Activated CD8-positive, alpha-beta memory T cell treated with anti-CD3 and anti-CD28 coated beads for 24 hours (primary cell): ENCODE data around the gene ATXN7L2.

Source experiments
- DNase-seq: peaks from one replicate; pipeline ENCODE4 v3.0.0-alpha.2; 2020

ATXN7L2 gene

DNA sequence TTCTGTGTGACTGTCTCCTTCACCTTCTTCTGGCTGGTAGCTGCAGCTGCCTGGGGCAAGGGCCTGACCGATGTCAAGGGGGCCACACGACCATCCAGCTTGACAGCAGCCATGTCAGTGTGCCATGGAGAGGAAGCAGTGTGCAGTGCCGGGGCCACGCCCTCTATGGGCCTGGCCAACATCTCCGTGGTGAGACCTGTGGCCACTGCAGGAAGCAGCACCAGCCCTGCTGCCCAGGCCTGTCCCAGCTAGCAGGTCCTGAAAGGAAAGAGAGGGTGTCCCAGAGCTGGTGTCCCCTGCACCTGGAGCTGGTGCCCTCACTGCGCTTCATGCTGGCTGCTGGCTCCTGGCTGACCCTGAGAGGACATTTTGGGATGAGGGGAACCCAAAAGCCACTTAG is 5.9 kb upstream of the ATXN7L2 start:
- no peak for DNase-seq

GRCh38 chr1:109478806-109479205 is 4.9 kb upstream of the ATXN7L2 start:
- DNase-seq = no peak

- DNase-seq = no peak
These were observed 4.4 kb upstream of the ATXN7L2 start for GRCh38 chr1:109479311-109479710.

DNA sequence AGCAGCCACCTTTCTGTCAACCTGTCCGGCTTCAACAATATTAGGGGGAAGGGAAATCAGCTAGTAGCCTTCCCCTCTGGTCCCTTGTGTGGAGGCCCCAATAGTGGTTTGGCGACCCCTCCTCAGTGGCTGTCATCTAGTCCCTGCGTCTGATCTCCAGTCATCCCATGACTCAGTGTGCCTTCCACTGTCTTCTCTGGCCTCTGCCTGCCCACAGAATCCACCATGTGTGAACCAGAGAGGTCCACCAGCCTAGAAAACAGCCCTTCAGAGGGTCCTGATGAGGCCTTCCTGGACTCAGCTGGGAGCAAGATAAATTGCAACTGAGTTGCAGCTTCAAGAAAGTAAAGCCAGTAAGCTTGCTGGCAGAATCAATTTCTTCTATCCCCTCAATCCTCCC is 3.8 kb upstream of the ATXN7L2 start:
- no peak for DNase-seq

DNA sequence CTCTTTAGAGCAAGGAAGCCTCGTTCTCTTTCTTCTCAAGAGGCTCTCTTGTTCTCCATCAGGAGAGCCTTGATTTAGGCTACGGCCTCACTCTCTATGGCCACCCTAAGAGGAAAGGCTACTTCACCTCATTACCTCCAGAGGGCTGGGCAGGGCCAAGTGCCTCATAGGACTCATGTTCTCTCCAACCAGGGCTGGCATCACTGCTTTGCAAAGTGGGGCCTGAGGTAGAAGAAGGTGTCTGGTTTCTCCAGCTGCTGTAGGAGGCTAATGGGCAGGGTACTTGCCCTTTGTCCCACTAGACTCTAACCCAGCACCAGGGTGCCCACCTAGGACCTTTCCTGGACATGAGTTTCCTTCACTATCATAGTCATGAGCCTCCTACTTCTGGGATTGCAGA is 2.1 kb upstream of the ATXN7L2 start:
- DNase-seq = no peak

DNA sequence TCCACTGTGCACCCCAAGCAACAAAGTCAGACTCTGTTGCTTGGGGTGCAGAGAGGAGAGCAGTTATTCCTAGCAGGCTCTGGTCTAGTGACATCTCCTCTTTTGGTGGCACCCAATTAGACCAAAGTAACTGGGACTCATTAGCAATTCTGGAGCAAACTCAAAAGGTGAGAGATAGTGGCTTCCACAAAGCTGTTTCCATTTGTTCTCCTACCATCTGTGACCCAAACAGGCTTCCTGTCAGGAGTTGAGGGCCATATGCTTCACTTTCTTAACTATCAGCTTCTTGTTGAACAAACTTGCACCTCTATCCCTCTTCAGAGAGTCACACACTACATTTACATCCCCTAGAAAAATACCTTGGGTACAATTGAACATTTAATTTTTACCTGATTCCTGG is 1.5 kb upstream of the ATXN7L2 start:
- no peak for DNase-seq

- DNase-seq = peak; percentile 82
These were observed 674 bp upstream of the ATXN7L2 start for GRCh38 chr1:109482791-109483671.

GRCh38 chr1:109484519-109484975 is 842 bp downstream of the ATXN7L2 start:
- peak; percentile 74 for DNase-seq

- DNase-seq = no peak
These were observed 1.3 kb downstream of the ATXN7L2 start for GRCh38 chr1:109485001-109485400.

DNA sequence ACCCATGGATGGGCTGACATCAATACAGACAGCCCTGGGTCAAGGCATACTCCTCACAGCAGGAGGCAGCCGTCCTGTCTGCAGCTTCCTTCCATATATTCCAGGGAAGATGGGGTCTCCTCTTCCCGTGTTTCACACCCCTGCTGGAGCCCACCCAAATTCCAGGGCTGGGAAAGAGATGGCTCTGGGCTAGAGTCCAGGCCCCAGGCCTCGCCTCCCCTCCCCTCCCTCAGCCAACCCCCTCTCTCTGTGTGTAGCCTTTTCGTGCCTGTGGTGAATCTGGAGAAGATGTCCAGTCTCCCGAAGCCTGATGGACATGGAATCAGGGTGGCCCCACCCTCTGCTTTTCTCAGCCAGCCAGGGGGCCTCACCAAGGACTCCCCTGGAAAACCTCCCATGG is 3.6 kb downstream of the ATXN7L2 start:
- DNase-seq = no peak

- DNase-seq = no peak
These were observed 4.5 kb downstream of the ATXN7L2 start for GRCh38 chr1:109488201-109488600.

- DNase-seq = no peak
These were observed 5.0 kb downstream of the ATXN7L2 start for GRCh38 chr1:109488696-109489095.

- peak; percentile 88 for DNase-seq
These were observed 6.6 kb downstream of the ATXN7L2 start for GRCh38 chr1:109490029-109490933.

DNA sequence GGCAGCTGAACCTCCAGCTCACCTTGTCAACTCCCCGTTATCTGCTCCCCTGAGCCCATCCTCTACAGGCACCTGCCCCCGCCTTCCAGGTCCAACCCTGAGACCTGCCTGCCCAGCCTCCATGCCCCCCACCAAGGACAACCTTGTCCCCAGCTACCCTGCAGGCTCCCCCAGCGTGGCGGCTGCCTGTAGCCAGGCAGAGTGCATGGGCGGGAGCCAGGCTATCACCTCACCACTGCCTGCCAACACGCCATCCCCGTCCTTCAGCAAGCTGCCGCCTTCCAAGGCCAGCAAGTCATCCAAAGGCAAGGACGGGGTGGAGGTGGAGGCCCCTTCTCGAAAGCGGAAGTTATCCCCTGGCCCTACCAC is 7.2 kb downstream of the ATXN7L2 start:
- no peak for DNase-seq

DNA sequence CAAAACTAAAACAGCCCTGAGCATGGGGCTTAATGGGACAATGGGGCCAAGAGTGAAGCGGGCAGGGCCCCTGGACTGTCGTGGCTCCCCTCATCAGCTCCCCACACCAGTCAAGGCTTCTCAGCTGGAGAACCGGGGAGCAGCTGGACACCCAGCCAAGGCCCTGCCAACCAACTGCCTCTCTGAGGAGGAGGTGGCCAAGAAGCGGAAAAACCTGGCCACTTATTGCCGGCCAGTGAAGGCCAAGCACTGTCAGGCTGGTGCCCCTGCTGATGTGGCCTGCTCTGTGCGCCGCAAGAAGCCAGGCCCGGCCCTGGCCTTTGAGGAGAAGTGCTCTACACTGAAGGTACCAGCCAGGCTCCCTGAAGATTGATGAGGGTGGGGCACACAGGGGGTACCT is 7.7 kb downstream of the ATXN7L2 start:
- no peak for DNase-seq

GRCh38 chr1:109492779-109493178 is 9.1 kb downstream of the ATXN7L2 start:
- no peak for DNase-seq

- no peak for DNase-seq
These were observed 9.5 kb downstream of the ATXN7L2 start for GRCh38 chr1:109493227-109493626.

DNA sequence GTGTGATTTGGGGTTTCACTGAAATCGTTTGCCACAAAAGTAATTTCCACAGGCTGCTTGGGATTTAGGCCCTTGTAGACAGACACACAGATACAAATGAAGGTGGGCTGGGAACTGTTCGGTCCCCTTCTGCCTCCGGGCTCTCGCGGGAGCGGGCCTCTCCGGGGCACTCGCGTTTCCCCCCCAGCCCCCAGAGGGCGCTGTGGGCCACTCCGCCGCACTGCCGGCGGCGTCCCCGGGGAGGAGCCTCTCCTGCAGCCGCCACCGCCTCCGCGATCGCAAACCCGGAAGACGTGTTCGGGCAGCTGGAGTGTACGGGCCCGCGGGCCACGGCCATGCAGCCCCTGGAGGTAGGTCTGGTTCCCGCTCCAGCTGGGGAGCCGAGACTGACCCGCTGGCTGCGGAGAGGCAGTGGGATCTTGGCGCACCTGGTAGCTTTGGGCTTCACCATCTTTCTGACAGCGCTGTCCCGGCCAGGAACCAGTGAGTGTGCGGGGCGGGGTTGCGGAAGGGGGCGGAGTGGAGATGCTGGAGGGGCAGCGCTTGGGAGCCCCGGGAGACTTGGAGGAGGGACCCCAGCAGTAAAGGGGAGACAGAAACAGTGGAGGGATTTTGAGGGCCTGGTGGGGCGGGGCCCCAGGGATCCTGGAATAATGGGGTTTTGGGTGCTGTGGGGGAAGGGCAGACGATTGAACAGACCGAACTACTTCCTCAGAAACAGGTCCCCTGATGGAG is 10.3 kb downstream of the ATXN7L2 start, which contains the start of gene CYB561D1:
CYB561D1 (plus strand) TSS at position 290 of the 735 bp plus-strand sequence; CDS start at position 336, 46 bp downstream.
- DNase-seq = peak; percentile 98

DNA sequence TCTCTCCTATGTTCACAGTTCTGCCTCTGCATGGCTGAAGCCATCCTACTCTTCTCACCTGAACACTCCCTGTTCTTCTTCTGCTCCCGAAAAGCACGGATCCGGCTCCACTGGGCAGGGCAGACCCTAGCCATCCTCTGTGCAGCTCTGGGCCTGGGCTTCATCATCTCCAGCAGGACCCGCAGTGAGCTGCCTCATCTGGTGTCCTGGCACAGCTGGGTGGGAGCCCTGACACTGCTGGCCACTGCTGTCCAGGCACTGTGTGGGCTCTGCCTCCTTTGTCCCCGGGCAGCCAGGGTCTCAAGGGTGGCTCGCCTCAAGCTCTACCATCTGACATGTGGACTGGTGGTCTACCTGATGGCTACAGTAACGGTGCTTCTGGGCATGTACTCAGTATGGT is 12.0 kb downstream of the ATXN7L2 start:
- DNase-seq = no peak

- no peak for DNase-seq
These were observed 13.9 kb downstream of the ATXN7L2 start for GRCh38 chr1:109497449-109498160.

DNA sequence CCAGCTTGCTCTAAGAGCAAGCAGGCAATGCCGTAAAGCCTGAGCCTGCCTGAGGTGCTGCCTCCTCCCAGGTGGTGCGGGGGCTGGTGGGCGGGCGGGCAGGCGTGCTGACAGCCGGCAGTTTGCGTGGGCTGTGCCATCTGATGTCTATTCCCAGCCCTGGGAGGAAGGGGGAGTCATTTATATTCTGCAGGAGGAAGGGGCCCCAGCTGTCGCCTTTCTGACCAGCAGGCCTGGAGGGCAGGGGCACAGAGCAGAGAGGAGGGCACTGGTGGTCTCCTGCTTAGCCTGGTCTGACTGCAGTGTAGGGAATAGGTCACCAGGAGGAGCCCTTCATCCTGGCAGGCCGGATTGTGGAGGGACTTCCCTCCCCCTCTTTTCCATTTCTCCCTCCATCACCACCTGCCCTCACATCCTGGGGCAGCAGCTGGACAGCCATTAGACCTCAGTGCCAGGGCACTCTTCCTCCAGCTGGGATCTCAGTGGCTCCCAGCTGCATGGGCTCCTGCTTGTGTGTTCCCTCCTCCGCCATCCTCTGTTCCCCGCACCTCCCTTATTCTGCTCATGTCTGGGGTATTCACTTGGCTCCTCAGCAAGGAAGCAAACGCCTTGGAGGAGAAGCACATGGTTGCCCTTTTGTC is 14.6 kb downstream of the ATXN7L2 start:
- DNase-seq = no peak

- DNase-seq = no peak
These were observed 15.4 kb downstream of the ATXN7L2 start for GRCh38 chr1:109499081-109499480.
